GM19324 (cell line): ENCODE data around the gene EVL.

Experiments
- ATAC-seq: cut with Tn5 transposase; IDR thresholded peaks from one replicate; pipeline ENCODE4 v1.9.1; 2021; ENCODE audit warnings: mild to moderate bottlenecking, moderate library complexity; ENCODE audit not compliant: unreplicated experiment, low FRiP score

Gene EVL

DNA sequence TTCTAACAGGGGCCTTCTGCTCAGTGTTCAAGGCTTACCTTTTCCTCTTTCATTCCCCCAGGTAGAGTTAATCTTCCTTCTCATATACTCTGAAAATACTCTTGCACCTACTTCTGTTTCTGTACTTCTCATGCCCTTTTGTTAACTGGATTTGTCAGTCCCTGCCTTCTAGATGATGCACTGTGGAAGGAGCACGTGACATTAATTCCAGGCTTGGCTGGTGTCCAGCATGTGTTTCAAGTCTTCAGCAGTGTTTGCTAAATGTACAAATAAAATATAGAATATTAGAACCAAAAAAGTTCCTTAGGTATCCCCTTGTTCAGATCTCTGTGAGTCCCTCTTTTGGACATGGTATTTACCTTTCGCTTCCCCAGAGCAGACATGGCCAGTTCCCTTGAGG is 27.9 kb upstream of the EVL start:
- no peak for ATAC-seq

- no peak for ATAC-seq
These were observed 27.2 kb upstream of the EVL start for GRCh38 chr14:100038065-100038464.

DNA sequence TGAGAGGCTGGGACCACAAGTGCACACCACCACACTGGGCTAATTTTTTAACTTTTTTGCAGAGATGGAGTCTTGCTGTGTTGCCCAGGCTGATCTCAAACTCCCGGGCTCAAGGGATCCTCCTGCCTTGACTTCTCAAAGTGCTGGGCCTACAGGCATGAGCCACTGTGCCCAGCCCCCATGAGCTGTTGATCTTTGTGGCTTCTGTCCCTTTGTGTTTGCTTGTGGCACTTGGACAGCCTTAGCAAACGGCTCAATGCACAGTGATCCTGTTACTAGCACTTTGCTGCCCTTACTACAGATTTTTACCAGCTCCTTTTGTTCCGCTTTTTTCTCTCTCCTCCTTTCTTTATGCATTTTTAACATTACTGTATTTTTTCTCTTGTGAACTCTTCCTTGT is 25.3 kb upstream of the EVL start:
- ATAC-seq, result no peak

GRCh38 chr14:100041271-100041670 is 24.0 kb upstream of the EVL start:
- ATAC-seq, result no peak

- ATAC-seq, result no peak
These were observed 22.9 kb upstream of the EVL start for GRCh38 chr14:100042286-100042685.

GRCh38 chr14:100045642-100046344 is 19.4 kb upstream of the EVL start:
- ATAC-seq, result no peak

DNA sequence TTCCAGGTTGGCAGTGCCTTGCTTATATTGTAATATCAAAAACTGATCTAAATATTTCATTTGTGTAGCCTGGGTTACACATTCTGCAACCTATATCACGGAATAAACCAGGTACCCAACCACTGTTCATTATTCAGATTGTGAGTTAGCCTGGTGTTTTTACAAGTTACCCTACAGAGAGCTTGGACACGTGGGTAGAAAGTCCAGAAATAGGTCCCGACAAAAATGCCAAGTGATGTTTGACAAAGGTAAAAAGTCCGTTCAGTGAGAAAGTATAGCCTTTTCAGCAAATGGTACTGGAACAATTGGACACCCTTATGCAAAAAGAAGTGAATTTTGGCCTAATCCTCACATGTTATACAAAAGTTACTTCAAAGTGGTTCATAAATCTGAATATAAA is 17.6 kb upstream of the EVL start:
- no peak for ATAC-seq

- no peak for ATAC-seq
These were observed 16.4 kb upstream of the EVL start for GRCh38 chr14:100048786-100049185.

- no peak for ATAC-seq
These were observed 16.0 kb upstream of the EVL start for GRCh38 chr14:100049220-100049619.

DNA sequence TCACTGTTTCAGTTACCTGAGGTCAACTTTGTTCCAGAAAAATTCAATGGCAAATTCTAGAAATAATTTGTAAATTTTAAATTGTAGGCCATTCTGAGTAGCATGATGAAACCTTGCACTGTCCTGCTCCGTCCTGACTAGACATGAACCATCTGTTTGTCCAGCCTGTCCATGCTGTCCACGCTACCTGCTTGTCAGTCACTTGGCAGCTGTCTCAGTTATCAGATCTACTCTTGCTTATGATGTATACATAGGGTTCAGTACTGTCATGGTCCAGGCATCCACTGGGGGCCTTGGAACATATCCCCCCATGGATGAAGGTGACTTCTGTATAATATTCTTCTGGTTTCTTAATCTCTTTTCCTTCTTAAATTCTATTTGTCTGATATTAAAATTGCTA is 14.1 kb upstream of the EVL start:
- ATAC-seq, result no peak

DNA sequence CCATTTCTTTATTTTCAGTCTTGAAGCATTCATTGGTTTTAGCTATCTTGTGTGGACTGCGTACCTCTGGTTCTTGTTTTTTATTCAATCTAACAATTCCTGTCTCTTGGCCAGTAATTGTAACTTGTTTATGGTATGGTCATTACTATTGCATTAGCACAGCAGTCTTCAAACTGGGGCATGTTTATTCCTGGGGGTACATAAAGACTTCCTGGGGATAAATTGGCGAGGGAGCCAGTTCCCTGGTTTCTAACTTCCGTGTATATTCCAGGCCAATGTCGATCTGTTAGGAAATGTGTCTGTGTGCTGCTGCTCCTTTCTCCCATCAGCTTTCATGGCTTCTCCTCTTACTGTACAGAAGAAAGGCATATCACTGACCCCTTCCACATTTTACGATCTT is 13.7 kb upstream of the EVL start:
- no peak for ATAC-seq

- ATAC-seq, result no peak
These were observed 12.4 kb upstream of the EVL start for GRCh38 chr14:100052819-100053218.

- ATAC-seq, result no peak
These were observed 10.7 kb upstream of the EVL start for GRCh38 chr14:100054316-100055075.

- no peak for ATAC-seq
These were observed 8.8 kb upstream of the EVL start for GRCh38 chr14:100056431-100056830.

DNA sequence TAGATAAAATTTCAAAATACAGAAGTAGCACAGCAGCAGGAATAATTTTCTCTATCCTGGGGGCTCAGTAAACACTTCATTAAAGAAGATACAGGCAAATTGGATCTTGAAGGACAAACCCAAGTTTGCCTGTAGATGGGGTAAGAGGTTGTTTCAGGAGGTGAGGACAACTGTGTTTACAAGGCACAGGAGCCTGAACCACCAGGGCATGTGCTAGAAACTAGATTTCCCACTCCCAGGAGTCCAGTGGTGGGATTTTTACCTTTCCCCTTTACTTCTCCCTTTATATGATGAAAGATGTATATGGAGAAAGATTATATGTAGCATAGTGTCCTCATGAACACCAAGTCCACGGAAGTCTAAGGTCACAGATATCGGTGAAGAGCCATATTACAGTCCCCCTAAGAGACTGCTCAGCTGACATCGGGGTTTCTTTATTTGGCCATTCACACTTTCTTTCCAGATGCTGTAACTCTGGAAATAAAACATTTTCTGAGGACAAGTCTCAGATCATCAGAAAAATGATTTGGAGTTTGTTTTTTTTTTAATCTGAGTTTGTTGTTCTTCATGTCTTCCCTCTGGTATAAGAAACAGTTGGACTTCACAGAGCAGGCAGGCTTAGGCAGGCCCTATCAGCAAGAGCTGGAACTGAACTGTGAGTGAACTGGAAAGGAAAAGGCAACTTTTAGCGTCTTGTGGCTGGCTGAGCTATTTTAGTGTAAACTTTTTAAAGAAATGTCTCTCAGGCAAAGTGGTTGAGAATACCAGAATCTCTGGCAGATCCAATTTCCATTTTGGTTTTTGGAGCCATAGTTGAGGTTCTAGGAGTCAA is 8.0 kb upstream of the EVL start:
- ATAC-seq, result no peak

DNA sequence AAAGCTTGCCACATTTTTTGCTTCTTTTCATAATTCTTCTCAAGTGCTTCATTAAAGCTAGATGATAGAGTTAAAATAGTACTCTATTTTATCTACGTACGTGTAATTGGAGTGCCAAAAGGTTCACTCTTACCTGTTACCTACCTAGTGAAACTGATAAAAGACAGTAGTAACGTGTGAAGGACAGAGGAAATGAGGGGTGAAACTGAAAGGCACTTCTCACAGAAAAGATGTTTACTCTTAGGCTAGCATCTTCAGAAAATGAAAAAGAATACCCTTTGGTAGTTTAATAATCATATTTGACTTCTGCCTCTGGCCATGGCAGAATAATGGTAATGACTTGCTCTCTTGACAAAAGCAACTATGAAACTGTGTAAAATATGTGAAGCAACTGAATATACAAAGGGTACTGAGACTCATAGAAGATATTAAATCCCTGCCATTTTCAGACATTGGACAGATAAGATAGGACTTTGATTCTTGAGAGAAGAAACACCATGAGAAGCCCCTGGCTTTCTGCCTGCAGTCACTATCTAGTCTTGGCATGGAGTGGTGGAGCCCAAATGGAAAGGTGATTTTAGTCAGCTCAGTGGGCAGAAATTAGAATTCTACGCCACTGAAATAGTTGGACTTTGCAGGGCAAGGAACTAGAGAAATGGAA is 6.3 kb upstream of the EVL start:
- peak; percentile 79 for ATAC-seq

DNA sequence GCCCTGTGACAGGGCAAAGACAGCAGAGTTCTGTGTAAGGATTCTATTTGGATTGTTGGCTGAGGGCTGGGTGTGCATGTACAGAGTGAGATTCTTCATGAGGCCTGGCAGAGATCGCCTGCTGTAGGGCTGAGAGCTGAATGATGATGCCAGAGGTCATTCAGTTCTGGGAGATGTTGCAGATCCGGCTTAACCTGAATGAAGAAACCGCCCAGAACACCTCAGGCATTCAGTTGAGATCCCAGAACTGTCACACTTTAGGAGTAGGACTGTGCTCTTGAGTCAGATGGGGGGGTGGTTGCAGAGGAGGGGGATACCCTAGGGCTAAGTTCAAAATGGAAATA is 5.8 kb upstream of the EVL start:
- no peak for ATAC-seq

GRCh38 chr14:100060760-100061159 is 4.5 kb upstream of the EVL start:
- ATAC-seq, result no peak

- no peak for ATAC-seq
These were observed 2.6 kb upstream of the EVL start for GRCh38 chr14:100062590-100062989.

DNA sequence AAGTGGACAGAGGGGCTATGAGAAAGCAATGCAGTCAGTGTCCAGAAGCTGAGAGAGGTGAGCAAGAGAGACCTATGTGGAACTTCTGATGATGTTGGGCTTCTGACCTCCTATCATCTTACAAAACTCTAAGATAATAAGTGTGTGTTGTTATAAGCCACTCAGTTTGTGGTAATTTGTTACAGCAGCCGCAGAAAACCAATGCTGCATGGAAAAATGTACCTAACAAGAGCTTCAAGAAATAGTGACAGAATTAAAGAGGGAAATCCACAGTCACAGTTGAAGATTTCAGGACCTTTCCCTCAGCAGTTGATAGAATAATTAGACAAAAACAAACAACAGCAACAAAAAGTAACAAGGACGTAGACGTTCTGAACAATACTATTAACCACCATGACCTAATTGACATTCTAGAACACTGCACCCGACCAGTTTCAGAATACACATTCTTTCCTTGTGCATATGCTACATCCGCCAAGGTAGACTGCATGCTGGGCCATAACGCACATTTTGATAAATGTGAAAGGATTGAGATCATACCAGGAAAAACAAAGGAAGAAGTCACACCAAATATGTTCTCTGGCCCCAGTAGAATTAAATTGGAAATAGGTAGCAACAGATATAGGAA is 1.8 kb upstream of the EVL start:
- ATAC-seq, result no peak
